Measurements from ENCODE around the gene PTPRG.

Gene PTPRG

GRCh38 chr3:62094461-62094860 lies 533.1 kb downstream of the PTPRG start:
- DNase-seq: no peak

DNA sequence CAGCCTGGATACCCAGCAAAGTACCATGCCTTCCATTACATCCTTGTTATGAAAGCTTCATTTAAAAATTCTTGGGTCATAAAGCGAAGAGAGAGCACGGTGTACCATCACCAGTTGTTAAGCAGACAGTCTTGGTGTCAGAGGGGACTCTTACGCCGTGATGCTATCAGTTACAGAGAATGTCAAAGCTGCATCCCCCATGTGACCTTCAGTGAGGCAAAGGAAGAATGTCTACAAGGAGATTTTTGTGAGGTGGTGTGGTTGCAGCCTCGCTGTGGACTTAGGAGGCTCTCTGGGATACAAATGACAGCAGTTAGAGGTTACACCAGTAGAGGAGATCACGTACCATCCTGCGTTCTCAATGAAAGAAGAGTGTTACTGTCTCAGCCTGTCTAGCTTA lies 533.7 kb downstream of the PTPRG start:
- DNase-seq: no peak

- DNase-seq: no peak
Observed at GRCh38 chr3:62095756-62096155, 534.4 kb downstream of the PTPRG start.

DNA sequence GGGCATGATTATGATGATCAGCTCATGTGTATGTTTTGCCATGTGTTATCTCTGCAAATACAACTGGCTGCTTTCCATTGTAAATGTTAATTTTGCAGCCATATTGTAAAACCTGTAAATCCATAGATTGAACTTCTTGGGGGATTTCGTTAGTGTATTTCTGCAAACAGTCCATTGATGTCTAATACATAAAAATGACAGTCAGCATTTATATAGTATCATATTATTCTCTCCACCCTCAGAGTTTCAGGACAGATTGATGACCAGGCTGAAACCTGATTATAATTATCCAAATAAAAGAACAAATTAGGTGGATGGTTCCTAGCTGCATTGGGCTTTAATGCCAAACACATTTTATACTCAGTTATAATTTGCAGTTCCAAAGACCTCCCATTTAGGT lies 535.1 kb downstream of the PTPRG start:
- DNase-seq: no peak

- DNase-seq: no peak
Observed at GRCh38 chr3:62097121-62097520, 535.8 kb downstream of the PTPRG start.

GRCh38 chr3:62098646-62099365 lies 537.4 kb downstream of the PTPRG start:
- no peak for DNase-seq

DNA sequence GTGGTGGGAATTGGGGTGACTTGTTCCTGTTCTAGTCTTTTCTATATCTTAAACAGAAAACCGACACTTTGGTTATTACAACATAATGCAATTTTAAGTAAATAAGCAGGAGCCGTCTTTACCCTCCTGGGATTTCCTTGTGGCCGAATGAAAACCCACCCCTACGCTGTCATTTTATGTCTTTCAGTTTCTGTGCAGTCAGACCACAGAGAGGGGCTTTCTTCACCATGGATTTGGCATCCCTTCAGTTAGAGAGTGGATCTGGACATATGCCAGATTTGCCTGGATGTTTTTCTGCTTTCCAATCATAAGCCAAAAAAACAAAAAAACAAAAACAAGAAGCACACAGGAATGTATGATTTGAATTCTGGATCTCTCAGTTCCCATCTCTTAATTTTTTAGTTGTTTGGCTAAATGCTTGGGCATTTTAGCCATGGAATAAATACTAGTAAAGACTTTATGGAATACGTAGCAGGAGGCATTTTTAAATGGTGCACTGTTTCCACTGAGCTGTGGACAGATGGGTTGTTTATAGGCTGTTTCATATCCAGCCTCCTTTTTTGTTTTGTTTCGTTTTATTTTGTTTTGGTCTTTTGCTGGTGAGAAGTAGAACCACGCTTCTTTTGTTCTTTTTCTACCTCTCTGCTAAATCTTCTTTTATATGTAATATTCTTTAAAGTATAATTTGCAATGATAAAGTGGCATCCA lies 539.1 kb downstream of the PTPRG start:
- no peak for DNase-seq

DNA sequence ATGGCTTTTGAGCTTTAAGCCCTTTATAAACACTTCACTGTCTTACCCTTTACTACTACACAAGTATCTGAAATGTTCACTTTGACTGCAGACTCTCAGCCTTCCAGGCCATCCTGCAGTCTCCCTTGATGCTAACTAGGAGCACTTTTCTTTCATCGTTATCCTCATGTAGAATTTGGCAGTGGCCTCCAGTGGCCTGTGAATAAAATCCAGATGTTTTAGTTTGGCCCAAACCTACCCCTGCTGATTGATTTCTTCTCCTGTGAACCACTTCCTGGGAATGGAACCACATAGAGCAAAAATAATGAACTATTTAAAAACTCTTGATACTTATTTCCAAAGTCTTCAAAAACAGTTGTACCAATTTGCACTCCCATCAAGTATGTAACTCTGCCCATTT lies 540.1 kb downstream of the PTPRG start:
- no peak for DNase-seq

GRCh38 chr3:62103531-62103930 lies 542.2 kb downstream of the PTPRG start:
- DNase-seq: no peak

DNA sequence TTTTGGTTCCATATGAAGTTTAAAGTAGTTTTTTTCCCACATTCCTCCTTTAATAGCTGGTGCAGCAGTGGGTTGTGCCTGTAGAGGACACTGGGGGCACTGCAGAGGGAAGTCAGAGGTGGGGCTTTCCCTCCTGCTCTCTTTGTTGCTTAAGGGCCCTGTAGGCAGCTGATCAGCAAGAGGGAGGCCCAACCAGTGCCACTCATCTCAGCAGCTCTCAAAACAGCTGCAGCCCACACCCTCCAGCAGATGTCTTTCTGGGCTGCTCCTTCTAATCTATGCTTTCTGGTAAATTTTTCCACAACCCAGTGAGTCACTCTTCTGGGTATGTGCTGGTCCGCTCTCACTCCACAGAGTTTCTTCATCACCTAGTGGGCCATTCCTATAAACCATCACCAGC lies 548.2 kb downstream of the PTPRG start:
- no peak for DNase-seq

- no peak for DNase-seq
Observed at GRCh38 chr3:62110443-62111225, 549.3 kb downstream of the PTPRG start.

- DNase-seq: no peak
Observed at GRCh38 chr3:62113092-62113491, 551.7 kb downstream of the PTPRG start.

DNA sequence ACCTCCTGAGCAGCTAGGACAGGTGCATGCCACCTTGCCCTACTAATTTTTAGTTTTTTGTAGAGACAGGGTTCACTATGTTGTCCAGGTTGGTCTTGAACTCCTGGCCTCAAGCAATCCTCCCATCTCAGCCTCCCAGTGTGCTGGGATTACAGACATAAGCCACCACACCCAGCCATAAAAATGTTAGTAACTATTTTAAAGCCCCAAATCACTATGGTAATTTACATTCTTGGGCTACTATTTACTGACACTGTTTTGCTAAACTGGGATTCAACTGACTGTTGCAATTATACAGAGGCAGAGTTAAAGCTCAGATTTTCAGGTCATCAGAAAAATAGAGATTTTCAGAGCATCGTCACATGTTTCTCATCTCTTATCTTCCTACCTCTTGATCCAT lies 553.4 kb downstream of the PTPRG start:
- no peak for DNase-seq

DNA sequence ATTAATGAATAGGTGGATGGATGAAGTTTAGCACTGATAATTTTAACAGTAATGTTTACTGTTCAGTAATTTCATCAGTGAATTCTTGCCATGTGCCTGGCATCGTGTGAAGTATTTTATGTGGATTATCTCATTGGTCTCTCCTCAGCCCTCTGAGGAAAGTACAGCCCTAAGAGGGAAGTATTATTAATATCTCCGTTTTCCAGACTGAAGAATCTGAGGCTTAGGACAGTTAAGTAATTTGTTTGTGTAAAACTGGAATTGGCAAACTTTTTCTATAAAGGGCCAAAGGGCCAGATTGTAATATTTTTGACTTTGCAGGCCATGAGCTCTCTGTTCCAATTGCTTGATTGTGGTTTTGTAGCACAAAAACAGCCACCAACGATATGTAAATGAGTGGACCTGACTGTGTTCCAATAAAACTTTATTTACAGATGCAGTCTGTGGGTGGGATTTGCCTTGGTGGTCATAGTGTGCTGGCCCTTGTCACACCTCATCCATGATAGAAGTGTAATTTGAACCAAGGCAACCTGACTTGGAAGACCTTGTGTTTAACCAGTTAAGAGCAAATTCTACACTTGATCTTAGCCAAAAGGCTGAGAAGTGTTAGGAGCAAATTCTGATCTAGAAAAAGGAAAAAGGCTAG lies 556.7 kb downstream of the PTPRG start:
- DNase-seq: no peak

GRCh38 chr3:62119139-62119538 lies 557.8 kb downstream of the PTPRG start:
- DNase-seq: no peak

DNA sequence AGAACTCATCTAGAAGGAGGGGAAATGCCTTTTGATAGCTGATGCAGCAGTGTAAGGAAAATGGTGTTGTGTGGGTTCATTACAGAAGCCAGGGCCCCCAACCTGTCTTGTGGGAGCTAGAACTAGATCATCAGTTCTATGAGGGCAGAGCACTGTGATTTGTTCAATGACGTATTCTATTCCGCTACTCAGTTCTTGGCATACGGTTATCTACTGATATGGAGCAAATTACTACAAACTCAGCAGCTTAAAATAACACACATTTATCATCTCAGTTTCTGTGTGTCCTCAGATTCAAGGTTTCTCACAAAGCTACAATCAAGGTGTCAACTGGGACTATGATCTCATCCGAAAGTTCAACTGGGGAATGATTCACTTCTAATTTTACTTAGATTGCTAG lies 561.4 kb downstream of the PTPRG start:
- no peak for DNase-seq

DNA sequence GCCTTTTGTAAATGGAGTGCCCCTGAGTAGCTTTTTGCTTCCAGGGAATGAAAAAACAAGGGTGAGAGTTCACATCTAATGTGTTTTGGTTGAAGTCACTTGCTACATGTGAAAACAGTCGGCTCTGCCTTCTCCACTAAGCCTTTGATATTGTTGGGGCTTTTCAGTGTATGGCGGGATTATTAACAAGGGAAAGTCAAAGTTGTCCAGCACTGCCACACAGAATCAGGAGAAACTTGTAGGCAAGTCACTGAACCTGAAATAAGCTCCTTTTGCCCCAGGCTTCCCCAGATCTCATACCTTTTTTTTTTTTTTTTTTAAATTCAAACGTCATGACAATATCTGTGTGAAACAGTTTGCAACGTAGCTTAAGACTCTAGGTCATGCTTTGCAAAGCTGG lies 564.0 kb downstream of the PTPRG start:
- DNase-seq: no peak

- no peak for DNase-seq
Observed at GRCh38 chr3:62127116-62127515, 565.7 kb downstream of the PTPRG start.

DNA sequence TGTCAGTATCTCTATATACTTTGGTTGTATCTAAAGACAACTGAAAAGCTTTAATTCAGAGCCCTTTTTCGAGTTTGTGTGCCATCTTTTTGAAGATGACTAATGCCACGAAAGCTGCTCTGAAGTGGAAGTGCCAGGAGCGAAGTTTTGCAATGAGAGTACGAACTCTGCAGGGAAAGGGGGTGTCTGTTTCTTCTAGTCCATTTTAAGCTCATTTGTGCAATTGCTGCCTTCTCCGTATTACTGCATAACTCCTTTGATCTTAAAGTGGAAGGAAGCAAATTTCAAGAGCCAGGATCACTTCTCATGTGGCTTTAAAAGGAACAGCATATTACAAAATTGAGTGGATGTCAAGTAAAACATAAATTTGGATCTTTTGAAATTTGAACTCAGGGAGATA lies 566.7 kb downstream of the PTPRG start:
- no peak for DNase-seq

DNA sequence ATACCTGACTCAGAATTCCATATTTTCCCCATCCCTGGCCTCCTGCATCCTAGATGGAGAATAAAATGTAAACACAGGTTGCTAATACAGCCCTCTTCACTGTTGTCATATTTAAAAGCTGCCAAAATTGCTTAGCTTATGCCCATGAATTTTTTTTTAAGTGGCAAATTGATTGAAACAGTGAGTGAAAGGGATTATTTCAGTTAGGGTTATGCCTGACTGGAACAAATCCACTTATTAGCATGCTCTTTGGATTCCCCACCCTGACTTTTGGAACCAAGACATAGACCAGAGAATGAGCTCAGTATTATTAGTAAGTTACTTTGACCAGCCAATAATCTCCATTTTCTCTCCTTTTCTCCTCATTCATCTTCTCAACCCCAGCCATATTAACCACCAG lies 567.3 kb downstream of the PTPRG start:
- no peak for DNase-seq

GRCh38 chr3:62131050-62131449 lies 569.7 kb downstream of the PTPRG start:
- DNase-seq: no peak

DNA sequence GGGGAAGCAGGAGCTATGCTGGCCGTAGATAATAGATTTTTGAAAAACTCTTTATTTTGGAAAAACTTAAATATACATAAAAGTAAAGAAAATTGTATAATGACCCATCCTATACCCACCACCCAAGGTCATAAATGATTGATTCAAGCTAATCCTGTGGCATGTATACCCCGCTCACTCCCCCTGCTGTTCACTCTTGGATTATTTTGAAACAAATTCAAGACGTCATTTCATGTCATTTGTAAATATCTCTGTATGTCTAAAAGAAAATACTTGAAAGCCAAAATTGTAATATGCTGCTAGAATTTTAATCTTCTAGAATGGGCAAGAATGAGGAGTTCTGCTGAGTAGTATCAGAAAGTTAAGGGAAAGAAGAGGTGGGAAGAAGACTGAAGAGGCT lies 570.2 kb downstream of the PTPRG start:
- no peak for DNase-seq

DNA sequence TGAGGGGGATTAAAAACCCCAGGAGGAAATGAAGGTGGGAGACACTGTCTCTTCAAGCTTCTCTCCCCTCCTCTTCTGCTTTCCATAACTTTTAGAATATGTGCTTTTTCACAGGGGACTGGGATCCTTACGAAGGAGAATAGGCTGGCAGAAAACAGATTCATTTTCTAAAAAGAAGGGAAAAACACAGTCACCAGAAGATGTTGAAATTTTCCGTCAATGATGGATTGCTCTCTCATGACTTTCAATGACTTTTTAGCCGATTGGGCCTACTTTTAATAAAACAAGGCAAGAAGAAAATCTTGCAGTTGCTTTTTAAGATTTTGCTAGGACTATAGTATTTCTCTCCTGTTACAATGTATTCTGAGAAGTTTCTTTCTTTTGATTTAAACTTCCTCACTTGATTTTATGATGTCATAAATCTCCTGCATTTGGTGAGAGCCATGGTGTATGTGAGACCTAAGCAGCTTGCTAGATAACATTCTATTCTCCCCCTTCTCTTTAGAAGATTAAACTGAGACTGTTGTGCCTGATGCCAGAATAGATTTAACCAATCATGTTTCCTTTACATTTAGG lies 570.7 kb downstream of the PTPRG start:
- DNase-seq: no peak

Measured in cerebellar nuclear complex (tissue), 1 donor.